Loucy (cell line): ENCODE data around the gene ANXA9.

ENCODE experiments used
- CTCF ChIP-seq: fragments of 200-600 bp; sonication (generic); conservative IDR thresholded peaks from 2 replicates; pipeline ENCODE4 v1.5.1; 2014; ENCODE audit warnings: mild to moderate bottlenecking, antibody characterized with exemption, low read length
- EZH2phosphoT487 ChIP-seq: fragments of 200-600 bp; IDR thresholded peaks from 2 replicates; pipeline ENCODE4 v1.6.1; 2018; ENCODE audit warnings: antibody characterized with exemption, mild to moderate bottlenecking, moderate library complexity, borderline replicate concordance

GRCh38 chr1:151011154-151011850, 29.2 kb downstream of the ANXA9 start:
- TF ChIP-seq CTCF, result no peak
- TF ChIP-seq EZH2phosphoT487, result no peak
